HG03469 (cell line): Measurements from ENCODE around the gene VPS13D.
A peak's percentile ranks its signal among the peaks of the same experiment; 100 is the strongest.

Experiments used
- ATAC-seq: cut with Tn5 transposase; IDR thresholded peaks from one replicate; pipeline ENCODE4 v1.9.1; 2021; ENCODE audit warnings: mild to moderate bottlenecking, moderate library complexity, moderate number of reproducible peaks; ENCODE audit not compliant: unreplicated experiment

Gene VPS13D, protein sequence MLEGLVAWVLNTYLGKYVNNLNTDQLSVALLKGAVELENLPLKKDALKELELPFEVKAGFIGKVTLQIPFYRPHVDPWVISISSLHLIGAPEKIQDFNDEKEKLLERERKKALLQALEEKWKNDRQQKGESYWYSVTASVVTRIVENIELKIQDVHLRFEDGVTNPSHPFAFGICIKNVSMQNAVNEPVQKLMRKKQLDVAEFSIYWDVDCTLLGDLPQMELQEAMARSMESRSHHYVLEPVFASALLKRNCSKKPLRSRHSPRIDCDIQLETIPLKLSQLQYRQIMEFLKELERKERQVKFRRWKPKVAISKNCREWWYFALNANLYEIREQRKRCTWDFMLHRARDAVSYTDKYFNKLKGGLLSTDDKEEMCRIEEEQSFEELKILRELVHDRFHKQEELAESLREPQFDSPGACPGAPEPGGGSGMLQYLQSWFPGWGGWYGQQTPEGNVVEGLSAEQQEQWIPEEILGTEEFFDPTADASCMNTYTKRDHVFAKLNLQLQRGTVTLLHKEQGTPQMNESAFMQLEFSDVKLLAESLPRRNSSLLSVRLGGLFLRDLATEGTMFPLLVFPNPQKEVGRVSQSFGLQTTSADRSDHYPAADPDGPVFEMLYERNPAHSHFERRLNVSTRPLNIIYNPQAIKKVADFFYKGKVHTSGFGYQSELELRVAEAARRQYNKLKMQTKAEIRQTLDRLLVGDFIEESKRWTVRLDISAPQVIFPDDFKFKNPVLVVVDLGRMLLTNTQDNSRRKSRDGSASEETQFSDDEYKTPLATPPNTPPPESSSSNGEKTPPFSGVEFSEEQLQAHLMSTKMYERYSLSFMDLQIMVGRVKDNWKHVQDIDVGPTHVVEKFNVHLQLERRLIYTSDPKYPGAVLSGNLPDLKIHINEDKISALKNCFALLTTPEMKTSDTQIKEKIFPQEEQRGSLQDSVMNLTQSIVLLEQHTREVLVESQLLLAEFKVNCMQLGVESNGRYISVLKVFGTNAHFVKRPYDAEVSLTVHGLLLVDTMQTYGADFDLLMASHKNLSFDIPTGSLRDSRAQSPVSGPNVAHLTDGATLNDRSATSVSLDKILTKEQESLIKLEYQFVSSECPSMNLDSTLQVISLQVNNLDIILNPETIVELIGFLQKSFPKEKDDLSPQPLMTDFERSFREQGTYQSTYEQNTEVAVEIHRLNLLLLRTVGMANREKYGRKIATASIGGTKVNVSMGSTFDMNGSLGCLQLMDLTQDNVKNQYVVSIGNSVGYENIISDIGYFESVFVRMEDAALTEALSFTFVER (N-terminal part only)

DNA sequence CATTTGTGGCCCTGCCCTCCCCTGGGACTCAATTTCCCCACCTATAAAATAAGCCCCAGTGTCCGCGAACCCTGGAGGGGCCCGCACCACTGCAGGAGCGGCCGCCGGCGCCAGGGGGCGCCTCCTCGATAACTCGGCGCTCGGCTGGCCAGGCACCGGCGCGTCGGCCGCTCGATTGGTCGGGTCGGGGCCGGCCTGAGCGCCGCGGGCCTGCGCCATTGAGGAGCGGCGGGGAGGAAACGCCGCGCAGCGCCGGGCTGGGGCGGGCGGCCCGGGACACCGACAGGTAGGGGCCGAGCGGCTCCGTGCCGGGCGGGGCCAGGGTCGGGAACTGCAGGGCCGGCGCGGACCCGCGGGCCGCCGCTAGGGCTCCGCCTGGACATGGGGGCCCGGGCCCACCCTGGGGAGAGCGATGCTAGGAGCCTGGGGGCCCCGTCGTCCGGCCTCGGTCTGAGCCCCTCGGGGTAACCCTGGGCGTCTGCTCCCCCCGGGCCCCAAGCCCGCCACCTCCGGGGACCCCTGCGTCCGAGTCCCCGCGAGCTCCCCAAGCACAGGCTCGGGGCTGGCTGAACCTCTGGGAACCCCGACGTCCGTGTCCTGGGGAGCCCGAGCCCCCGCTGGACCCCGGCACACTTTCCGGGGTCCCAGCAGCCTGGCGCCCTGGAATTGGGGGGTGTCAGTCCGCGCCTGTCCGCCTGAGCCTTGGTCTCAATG lies at the start of gene VPS13D:
VPS13D (plus strand) TSS at position 196 of the 714 bp plus-strand sequence. CDS start 4,237 bp downstream, outside the sequence.
- ATAC-seq, result peak; percentile 51

DNA sequence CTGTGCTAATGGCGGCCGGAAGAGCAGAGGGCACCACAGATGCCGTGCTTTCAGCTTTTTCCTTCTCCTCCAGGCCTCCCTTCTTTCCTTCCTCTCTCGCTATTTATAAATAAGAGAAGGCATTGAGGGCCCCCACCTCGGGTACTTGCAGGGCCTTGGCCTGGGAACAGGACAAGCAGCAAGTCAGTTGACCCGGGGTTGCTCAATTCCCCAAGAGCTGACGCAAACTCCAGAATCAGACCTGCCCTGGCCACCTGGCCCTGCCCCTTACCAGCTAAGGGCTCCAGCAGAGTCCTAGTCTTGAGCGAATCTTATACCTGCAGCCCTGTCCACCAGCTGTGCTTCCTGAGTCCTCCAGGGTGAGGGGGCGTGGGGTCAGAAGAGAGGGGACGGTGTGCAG lies 49.5 kb upstream of the VPS13D start:
- ATAC-seq, result no peak

DNA sequence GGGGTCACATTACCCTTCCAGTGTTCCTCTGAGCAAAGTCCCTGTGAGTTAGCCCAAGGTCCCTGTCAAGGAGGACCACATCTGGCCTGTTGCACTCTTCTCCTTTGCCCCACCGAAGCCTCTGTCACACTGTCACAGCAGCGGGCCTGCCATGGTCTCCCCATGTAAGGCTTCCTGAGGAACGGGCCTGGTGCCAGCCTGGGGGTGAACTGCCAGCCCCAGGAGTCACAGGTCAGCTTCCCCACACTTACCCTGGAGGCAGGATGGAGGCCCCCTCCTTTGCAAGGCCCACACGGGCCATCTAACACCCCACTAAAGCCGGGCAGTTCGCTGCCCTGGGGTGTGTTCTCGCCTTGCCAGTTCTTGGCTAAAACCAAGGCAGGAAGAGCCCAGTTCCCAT lies 48.9 kb upstream of the VPS13D start:
- ATAC-seq, result no peak

DNA sequence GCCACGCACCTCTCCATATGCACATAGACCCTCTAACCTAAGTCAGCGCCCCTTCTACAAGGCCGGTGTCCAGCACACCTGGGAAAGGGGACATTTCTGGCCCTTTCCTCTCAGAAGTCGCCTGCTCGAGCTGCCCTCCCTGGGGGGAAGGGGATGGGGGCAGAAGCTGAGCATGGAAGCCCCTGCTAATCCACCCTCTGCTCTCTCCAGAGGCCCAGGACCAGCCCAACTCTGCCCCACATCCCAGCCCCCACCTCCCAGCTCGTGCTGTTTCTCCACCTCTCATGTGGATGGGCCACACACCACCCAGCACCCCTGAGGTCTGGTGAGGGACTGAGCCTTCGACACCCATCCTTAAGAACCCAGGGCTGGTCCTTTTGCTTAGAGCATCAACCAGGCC lies 48.3 kb upstream of the VPS13D start:
- no peak for ATAC-seq

DNA sequence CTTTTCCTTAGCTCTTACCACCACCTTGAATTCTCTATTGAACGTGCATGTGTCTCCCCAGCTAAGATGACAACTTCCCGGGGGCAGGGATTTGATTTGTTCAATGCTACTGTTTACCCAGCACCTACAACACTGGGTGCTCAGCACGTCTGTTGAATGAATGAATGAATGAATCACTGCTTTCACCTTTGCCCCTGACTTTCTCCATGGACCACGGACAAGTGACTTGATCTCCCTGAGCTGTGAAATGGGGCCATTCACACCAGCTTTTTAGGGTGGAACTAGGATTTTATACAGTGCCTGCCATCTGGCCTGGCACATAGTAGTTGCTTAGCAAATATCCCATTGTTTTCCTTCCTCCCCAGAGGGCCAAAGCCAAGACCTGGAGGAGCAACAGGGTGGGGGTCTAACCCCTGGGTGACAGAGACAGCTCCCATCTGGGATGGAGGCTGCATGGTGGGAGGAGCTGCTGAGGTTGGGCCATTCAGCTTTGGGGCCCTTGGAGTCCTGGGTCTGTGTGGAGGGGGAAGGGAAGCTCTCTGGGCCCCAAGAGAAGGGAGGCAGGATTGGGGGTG lies 47.3 kb upstream of the VPS13D start:
- ATAC-seq, result no peak

DNA sequence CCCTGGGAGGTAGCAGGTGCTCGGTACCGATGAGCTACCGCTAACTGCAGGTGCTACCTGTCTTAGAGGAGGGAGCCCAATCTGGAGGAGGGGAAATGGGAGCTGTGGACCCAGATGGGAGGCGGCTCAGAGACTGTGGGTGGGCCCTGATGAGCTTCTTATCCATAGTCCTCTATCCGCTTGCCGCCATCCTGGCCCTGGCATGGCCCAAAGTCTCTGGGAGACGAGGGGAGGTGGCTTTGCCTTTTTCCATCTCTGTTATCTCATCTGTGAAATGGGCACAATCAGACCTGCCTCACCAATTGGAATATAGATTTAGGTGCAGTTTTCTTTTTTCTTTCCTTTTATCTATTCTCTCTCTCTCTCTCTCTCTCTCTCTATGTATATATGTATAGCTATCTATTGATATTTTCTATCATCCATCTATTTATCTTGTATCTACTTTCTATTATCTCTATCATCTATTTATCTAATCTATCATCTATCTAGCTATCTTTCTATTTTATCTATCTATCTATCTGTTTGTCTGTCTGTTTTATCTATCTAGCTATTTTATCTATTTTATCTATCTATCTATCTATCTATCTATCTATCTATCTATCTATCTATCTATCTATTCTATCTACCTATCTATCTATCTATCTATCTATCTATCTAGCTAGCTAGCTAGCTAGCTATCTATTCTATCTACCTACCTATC lies 46.6 kb upstream of the VPS13D start:
- no peak for ATAC-seq

DNA sequence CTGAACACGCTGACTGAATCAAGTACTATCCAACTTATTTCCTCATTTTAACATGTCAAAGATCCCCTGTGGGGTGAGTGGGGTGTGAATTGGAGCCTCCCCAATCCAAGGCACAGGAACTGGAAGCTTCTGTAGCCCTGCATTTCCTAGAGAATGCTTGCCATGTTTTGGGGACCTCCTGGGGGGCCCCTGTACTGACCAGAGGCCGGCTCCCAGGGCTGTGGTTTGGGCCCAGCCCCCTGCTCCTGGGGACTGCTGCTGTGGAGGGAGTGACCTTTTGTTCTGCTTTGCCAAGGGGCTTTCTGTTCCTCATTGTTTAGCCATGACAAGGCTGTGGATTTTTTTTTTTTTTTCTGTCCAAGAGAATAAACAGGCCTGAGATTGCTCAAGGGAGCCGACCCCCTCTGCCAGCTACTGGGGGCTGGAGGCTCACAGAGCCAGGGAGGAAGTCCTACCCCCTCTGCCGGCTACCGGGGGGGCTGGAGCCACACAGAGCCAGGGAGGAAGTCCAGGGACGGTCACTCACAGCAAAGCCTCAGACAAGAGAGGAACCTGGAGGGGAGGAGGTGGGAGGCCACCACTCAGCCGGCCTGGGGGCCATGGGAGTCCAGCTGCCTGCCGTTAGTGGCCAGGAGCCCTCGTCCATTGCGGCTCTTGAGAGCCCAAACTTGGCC lies 45.7 kb upstream of the VPS13D start:
- no peak for ATAC-seq

DNA sequence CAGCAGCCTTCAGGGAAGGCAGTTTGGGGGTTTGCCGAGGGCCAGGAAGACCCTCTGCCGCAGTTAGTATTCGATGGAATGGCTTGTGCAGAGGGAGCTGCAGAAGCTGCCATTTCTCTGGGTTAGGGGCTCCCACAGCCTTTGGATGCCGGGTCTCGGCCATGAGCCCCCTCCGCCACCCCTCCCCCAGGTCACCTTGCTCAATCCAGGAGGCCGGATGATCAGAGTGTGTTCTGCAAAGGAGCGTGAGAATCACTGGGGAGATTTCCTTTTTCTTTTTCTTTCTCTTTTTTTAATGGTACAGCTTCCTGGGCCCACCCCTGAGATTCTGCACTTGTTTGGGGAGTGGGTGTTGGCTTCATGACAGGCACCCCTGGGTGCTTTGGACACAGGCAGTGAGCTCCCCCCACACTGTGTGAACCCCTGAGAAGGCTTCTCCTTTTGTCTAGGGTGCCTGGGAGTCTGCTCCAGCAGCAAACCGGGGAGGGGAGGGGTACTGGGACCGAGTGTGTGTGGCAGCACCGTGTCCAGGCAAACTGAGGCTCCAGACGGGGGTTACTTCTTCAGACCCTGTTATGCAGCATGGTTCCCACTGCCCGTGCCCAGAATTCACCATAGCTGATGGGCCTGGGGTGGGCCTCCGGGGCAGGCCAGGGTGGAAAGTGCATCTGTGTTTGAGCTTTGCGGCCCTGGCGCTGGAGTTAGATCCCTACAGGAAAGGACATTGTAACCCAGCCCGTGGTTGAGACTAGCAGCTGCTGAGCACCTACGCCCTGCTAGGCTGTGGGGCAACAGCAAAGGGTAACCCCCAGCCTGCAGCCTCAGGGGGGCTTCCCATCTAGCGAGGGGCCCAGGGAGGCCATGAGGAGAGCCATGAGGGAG lies 44.6 kb upstream of the VPS13D start:
- no peak for ATAC-seq

DNA sequence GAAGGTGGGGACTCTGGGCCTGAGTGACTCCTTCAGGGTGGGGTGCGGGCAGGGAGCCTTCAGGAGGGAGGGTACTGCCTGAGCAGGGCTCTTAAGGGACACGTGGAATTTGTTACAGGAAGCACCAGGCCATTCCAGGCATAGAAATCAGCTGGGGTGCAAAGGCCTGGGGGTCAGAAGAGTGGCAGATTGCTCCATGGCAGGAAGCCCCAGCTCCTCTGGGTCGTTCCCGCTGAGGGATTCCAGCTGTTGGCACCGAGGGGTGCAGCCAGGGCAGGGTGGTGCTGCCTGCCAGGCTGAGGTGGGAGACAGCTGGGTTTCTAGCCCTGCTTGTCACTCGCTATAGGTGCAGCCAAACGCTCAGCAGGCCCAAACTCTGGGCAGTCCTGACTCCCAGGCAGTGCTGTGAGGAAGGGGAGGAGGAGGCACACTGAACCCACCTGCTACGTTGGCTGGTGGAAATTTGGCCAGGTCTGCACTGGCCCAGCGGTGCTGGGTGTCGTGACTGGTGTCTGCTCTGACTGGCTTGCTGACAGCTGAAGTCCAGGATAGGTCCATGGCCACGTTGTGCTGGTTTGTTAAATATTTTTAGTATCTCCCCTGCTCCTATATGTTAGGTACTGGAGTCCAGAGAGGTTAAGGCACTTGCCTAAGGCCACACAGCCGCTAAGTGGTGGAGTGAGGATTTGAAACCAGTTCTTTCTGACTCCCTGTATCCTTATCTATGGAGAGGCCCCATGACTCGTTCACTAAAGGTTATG lies 43.7 kb upstream of the VPS13D start:
- ATAC-seq, result no peak

DNA sequence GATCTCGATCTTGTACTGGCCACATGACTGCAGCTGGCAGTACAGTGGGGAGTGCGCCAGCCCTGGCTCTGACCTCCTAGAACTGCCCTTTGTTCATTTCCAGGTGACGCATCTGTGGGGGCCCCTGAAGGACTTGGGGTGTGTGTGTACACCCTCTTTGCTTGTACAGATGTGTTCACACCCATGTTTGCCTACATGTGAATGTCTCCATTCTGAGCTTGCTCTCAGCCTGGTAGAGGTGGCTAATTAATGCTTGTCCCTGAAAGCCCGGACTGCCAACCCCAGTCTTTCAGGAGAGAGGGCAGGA lies 43.2 kb upstream of the VPS13D start:
- no peak for ATAC-seq

DNA sequence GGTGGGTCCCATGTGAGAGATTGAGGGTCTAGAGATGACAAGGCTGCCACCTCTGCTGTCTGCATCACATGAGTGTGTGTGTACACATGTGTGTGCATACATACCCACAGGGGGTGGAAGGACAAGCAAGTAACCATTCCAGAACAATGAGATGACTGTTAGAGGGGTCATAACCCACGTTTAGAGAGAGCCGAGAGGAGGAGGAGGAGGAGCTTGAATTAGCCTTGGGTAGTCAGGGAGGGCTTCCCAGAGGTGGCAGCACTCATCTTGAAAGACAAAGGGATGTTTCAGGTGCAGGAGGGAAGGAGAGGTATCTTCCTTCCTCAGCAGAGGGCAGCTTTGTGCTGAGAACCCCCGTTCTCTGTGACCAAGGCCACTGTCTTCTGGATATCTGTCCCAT lies 41.7 kb upstream of the VPS13D start:
- ATAC-seq, result no peak

DNA sequence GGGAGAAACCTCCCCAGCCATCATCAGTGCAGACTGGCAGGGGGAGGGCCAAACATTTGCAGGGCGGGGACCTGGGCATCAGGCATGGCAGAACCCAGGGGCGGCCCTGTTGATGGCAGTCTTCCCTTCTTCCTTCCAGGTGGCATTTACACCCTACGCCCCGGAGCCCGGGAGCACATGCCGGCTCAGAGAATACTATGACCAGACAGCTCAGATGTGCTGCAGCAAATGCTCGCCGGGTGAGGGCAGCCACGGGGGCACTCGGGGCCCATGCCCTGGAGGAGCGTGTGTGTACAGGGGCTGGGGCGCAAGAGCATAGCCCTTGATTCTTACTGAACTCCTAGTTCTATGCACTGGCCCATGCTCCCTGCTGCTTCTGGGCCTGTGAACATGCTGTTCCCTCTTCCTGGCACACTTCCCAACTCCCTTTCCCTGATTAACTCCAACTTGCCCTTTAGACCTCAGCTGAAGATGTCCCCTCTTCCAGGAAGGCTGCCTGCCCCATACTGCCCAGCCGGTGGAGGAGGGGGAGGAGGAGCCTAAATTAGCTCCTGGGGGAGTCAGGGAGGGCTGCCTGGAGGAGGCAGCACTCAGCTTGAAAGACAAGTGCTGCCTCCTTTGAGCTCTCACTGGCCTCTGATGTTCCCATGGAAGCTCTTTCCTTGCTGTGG lies 41.0 kb upstream of the VPS13D start:
- no peak for ATAC-seq

DNA sequence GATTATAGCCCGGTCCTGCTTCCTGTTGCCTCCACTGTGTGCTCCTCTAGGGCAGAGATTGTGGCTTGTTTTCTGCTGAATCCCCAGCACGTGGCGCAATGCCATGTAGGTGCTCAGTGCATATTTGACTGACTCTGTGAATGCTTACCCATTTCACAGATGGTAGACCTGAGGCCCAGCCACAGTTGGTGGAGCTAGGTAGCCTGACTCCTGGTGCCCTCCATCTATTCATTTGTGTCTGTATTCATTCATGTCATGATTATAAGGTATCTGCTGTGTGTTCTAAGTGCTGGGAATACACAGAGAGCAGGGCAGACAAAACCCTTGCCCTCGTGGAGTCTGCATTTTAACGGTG lies 40.5 kb upstream of the VPS13D start:
- no peak for ATAC-seq

DNA sequence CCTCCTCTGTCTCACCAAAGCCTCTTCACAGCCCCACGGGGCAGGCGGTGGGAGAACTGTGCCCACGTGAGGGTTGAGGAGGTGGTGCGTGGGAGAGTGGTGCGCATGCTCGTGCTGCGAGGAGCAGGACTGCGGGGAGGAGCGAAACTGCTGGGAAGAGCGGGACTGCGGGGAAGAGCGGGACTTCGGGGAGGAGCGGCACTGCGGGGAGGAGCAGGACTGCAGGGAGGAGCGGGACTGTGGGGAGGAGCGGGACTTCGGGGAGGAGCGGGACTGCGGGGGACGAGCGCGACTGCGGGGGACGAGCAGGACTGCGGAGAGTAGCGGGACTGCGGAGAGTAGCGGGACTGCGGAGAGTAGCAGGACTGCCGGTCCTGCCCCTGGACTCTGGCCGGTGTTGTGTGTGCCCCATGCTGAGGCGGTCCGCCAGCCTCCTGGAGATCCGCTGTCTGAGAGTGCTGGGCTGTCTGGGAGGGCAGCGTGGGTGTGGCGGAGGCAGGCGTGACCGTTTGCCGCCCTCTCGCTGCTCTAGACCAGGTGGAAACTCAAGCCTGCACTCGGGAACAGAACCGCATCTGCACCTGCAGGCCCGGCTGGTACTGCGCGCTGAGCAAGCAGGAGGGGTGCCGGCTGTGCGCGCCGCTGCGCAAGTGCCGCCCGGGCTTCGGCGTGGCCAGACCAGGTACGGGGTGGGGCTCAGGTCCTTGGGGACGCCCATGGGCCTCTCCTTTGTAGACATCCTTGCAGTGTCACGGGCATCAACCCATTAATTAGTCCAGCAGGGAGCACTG lies 38.4 kb upstream of the VPS13D start:
- ATAC-seq, result no peak

DNA sequence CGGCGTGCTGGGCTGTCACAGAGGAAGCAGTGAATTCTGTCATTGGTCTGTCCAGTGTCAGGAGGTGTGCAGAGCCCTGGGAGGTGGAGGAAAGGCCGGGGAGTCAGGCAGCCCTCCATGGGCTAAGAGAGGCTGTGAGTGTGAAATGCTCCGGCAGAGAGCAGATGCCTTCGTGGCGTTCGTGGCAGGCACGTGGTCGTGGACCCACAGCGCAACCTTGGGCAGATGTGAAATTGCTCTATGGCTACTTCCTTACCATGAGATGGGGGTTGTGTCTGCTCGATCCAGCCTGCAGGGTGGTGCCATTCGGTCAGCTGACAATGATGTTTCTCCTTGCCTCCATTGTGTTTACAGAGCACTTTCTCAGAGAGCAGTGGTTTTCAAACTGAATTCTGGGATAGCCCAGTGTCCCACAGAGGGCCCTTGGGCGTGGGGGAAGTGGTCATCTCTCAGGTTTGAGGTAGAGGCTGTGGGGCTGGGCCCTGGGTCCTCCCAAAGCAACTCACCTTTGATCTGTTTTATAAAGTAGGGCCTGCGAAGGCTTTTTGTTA lies 35.1 kb upstream of the VPS13D start:
- ATAC-seq, result no peak

DNA sequence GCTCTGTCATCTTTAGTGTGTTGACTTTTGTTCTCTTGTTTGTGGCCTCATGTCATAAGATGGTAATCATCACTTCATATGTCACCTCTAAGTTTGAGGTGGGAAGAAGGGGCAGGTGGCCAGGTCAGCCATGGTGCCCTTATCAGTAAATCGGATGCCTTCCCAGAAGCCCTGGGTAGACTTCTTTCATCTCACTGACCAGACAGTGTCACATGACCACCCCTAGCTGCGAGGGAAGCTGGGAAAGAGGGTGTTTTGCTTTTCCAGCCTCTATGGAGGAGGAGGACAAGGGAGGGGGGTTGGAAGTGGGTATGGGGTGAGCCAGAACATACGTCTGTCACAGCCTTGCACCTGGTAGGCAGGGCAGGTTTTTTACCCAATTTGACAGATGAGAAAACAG lies 34.4 kb upstream of the VPS13D start:
- no peak for ATAC-seq
